Dermis microvascular lymphatic vessel endothelial cell (primary cell): ENCODE data around the gene RSAD2. TPM values are rescaled to one million over a fixed set of nuclear protein-coding genes. Genes with fewer than 3 reads are reported as not detected.
"Not testable (repeated sequence)": the region's sequence is repeated elsewhere in the genome, so short reads cannot be mapped to it uniquely, and the experiment has no call there.

Experiments used
- DNase-seq, 2 donors: peaks; one replicate each; pipeline versions ENCODE4 v3.0.0 to v3.0.0-alpha.2; 2010; ENCODE audit warnings: low read depth in 2 of 2
- total RNA-seq: library from RNA; depleted of rRNA; stranded (reverse); fragments of >200 nt; gene quantifications from 2 replicates; pipeline ENCODE4 v1.2.1, GENCODE V29; 2014

Gene RSAD2
- total RNA-seq, result 0.25 and 0.39 TPM in 2 replicates

- peak in 1 of 2 donors; percentile 40 for DNase-seq
Measured at GRCh38 chr2:6877402-6878304, at the start of gene RSAD2. TSS of gene RSAD2 (plus strand) at chr2:6877777. CDS start at chr2:6877801, 24 bp downstream.

GRCh38 chr2:6828299-6828584 lies 49.3 kb upstream of the RSAD2 start:
- peak; percentile 41 to 48 for DNase-seq

- DNase-seq, result no peak
Measured at GRCh38 chr2:6831229-6831628, 46.3 kb upstream of the RSAD2 start.

- DNase-seq, result no peak
Measured at GRCh38 chr2:6832596-6833299, 44.8 kb upstream of the RSAD2 start.

GRCh38 chr2:6833300-6833604 lies 44.3 kb upstream of the RSAD2 start:
- DNase-seq, result no peak

GRCh38 chr2:6834163-6834562 lies 43.4 kb upstream of the RSAD2 start:
- no peak for DNase-seq

- no peak for DNase-seq
Measured at GRCh38 chr2:6835467-6835866, 42.1 kb upstream of the RSAD2 start.

- DNase-seq, result no peak
Measured at GRCh38 chr2:6838673-6839319, 38.8 kb upstream of the RSAD2 start.

GRCh38 chr2:6841537-6842287 lies 35.9 kb upstream of the RSAD2 start:
- no peak for DNase-seq

GRCh38 chr2:6845312-6845711 lies 32.3 kb upstream of the RSAD2 start:
- peak in 1 of 2 donors; percentile 26 for DNase-seq

- DNase-seq, result no peak
Measured at GRCh38 chr2:6845903-6846302, 31.7 kb upstream of the RSAD2 start.

GRCh38 chr2:6846540-6846939 lies 31.0 kb upstream of the RSAD2 start:
- DNase-seq, result no peak

GRCh38 chr2:6846967-6847681 lies 30.5 kb upstream of the RSAD2 start:
- no peak for DNase-seq

GRCh38 chr2:6852195-6852594 lies 25.4 kb upstream of the RSAD2 start:
- DNase-seq, result no peak

- no peak for DNase-seq
Measured at GRCh38 chr2:6854416-6854815, 23.2 kb upstream of the RSAD2 start.

GRCh38 chr2:6855860-6856547 lies 21.6 kb upstream of the RSAD2 start:
- no peak for DNase-seq

GRCh38 chr2:6856548-6856920 lies 21.0 kb upstream of the RSAD2 start:
- DNase-seq, result no peak

GRCh38 chr2:6858466-6859027 lies 19.0 kb upstream of the RSAD2 start:
- DNase-seq, result not testable (repeated sequence)

- DNase-seq, result no peak
Measured at GRCh38 chr2:6860296-6860695, 17.3 kb upstream of the RSAD2 start.

GRCh38 chr2:6863792-6864191 lies 13.8 kb upstream of the RSAD2 start:
- DNase-seq, result no peak
